Esophagus squamous epithelium (tissue), 4 donors: Measurements from ENCODE around the gene IFI27L2.

Source experiments
- CTCF ChIP-seq, 6 experiments: fragments of 450-650 bp in 4 of 6; fragments of 200-600 bp in 2 of 6; sonication (generic) in 2 of 6; IDR thresholded peaks; one replicate each; pipeline ENCODE4 v1.5.1; 2016 to 2019; ENCODE audit warnings: antibody characterized with exemption in 6 of 6, mild to moderate bottlenecking in 4 of 6, moderate library complexity in 4 of 6
- POLR2A ChIP-seq, 4 donors: fragments of 450-650 bp; IDR thresholded peaks; one replicate each; pipeline ENCODE4 v1.6.1; 2017; ENCODE audit warnings: antibody characterized with exemption in 4 of 4, mild to moderate bottlenecking in 4 of 4, moderate library complexity in 3 of 4

- TF ChIP-seq CTCF (IDR thresholded peaks at IDR 0.05) (no peak), POLR2A (IDR thresholded peaks at IDR 0.05) (no peak)
These were observed 2.6 kb downstream of the IFI27L2 start for GRCh38 chr14:94126800-94127199.
